Measurements from ENCODE around the gene PHLDB1. TPM values are rescaled to one million over a fixed set of nuclear protein-coding genes. Genes with fewer than 3 reads are reported as not detected.

PHLDB1 gene
- polyA plus RNA-seq, 1 experiment, result 83.0 TPM

DNA sequence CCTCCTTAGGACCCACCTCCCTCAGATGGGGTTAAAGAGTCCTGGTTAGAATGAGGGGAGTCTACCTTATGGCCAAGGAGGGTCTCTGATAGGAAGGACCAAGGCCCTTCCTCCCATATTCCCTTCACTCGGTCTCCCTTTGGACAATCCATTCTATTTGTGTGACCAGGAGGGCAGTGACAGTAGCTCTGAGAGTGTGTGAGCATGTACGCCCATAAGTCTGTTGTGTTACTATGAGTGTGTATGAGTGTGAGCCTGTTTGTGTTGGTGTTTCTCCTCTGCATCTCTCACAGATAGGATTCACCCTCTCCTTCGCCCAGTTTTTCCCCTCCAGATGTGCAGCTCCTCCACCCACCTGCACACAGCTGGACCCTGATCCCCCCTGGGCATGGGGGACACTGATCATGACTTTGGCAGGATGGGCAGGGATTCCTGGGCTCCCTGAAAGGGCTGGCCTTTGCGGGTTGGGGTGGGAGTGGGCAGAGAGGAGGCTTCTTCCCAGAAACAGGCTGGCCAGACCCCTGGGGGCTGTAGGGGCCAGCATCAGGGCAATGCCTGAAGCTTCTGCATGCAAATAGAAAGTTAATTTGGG lies 14.5 kb downstream of the PHLDB1 start:
- H3K9me3 ChIP-seq (ENCODE audit: control insufficient read depth, insufficient read depth, low read length), result no peaks in the 10 kb centered on the region; the same call in 1 of the 2 replicates
- CTCF ChIA-PET, result no interaction called here

DNA sequence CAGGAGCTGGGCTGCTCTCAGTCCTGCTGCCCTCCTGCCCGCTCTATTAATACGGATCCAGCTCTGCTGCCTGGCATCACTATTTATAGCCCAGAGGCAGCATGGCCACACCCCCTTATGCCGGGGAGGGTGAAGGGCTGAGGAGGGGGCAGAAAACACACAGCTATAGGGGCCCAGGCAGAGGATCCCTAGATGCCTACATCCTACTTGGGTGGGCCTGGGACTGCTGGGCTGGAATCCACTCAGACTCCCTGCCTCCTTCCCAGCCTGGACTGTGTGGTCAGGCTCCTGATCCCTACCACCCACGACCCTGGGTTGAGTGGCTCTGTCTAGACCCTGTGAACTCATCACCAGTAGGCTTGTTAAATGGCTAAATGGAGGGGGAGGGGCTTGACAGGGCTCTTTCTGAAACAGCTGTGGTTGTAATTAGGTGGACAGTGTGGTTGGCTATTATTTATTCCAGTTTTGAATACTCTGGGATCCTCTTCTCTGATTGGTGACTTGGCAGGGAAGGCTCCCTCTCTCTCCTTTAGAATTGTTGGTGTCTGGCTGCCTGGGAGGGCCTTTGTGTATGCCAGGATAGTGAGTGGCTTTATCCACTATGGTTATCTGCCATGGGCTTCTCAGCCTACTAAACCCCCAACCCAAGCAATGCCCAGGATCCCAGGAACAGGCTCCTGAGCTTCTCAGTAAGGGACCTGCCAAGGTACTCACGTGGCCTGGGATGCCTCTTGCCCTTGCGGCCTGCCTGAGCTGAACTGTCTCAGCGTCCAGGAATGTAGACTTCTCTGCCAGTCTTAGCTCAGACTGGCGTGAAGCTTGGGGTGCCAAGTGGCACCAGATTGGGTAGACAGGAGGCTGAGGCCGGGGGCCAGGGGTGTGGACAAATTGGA lies 15.2 kb downstream of the PHLDB1 start:
- POLR2A ChIA-PET, result interaction anchor here (0.6 to 7.8 kb wide), 8 partner anchors 12 to 50 kb away, joined by 3 to 140 read pairs (median 4); partner anchors contain the start of genes ARCN1 and PHLDB1
- Histone ChIP-seq H3K27ac (ENCODE audit: low read depth, low read length) (peak overlapping the region; percentile 75), H3K27me3 (ENCODE audit: control insufficient read depth, insufficient read depth, low read length) (no peaks in the 10 kb centered on the region), H3K9me3 (ENCODE audit: control insufficient read depth, insufficient read depth, low read length) (no peaks in the 10 kb centered on the region; the same call in 1 of the 2 replicates), H3K4me3 (ENCODE audit: low read depth, low read length) (peak overlapping the region; percentile 85)
- CTCF ChIA-PET, result interaction anchor here (0.6 kb wide), 1 partner anchor 464 kb away, joined by 10 read pairs; no protein-coding TSS in a partner anchor
- TF ChIP-seq, protein P1, sequence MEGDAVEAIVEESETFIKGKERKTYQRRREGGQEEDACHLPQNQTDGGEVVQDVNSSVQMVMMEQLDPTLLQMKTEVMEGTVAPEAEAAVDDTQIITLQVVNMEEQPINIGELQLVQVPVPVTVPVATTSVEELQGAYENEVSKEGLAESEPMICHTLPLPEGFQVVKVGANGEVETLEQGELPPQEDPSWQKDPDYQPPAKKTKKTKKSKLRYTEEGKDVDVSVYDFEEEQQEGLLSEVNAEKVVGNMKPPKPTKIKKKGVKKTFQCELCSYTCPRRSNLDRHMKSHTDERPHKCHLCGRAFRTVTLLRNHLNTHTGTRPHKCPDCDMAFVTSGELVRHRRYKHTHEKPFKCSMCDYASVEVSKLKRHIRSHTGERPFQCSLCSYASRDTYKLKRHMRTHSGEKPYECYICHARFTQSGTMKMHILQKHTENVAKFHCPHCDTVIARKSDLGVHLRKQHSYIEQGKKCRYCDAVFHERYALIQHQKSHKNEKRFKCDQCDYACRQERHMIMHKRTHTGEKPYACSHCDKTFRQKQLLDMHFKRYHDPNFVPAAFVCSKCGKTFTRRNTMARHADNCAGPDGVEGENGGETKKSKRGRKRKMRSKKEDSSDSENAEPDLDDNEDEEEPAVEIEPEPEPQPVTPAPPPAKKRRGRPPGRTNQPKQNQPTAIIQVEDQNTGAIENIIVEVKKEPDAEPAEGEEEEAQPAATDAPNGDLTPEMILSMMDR (IDR thresholded peaks at IDR 0.05; ENCODE audit: low read depth, low read length), result no peak
- no peak for DNase-seq (ENCODE audit: low read depth, low spot score)

More for the DNA sequence above, 14.5 kb downstream of the PHLDB1 start:
- TF ChIP-seq, protein P1 (IDR thresholded peaks at IDR 0.05; ENCODE audit: low read depth, low read length), result no peak
- H3K27me3 ChIP-seq (ENCODE audit: control insufficient read depth, insufficient read depth, low read length), result no peaks in the 10 kb centered on the region
- peak overlapping the region; percentile 85 for H3K4me3 ChIP-seq (ENCODE audit: low read depth, low read length)
- peak overlapping the region; percentile 75 for H3K27ac ChIP-seq (ENCODE audit: low read depth, low read length)
- no peak for DNase-seq (ENCODE audit: low read depth, low spot score)
- POLR2A ChIA-PET, result interaction anchor here (0.5 to 7.8 kb wide), 7 partner anchors 12 to 83 kb away, joined by 3 to 140 read pairs (median 4); partner anchors contain the start of genes ARCN1 and PHLDB1

DNA sequence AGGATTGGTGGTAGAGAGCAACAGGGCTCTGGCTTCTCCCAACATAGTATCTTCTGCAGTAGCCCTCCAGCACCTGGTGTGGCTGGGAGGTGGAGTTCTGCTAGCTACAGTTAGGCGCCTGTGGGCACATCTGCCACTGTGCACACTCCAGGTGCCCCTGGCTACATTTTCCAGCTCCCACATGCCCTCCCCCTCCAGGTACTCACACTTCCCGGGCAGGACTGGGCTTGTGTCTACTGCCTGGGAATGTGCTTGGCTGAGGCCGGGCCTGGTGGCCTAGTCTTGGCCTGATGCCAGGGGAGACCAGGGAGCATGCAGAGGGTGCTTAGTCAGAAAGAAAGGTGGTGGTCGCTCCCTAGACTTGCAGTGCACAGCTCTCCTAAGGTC lies 15.8 kb downstream of the PHLDB1 start:
- ChIA-PET POLR2A (interaction anchor here (6.2 to 7.8 kb wide), 2 partner anchors 11 to 16 kb away, joined by 54 to 140 read pairs; partner anchors contain the start of gene PHLDB1), CTCF (interaction anchor here (0.6 kb wide), 1 partner anchor 464 kb away, joined by 10 read pairs; no protein-coding TSS in a partner anchor)
- no peaks in the 10 kb centered on the region for H3K27me3 ChIP-seq (ENCODE audit: control insufficient read depth, insufficient read depth, low read length)
- H3K4me3 ChIP-seq (ENCODE audit: low read depth, low read length), result peak overlapping the region; percentile 85
- DNase-seq (ENCODE audit: low read depth, low spot score), result no peak
- TF ChIP-seq, protein P1 (IDR thresholded peaks at IDR 0.05; ENCODE audit: low read depth, low read length), result no peak
- H3K27ac ChIP-seq (ENCODE audit: low read depth, low read length), result peak overlapping the region; percentile 75
- H3K9me3 ChIP-seq (ENCODE audit: control insufficient read depth, insufficient read depth, low read length), result no peaks in the 10 kb centered on the region; the same call in 1 of the 2 replicates

DNA sequence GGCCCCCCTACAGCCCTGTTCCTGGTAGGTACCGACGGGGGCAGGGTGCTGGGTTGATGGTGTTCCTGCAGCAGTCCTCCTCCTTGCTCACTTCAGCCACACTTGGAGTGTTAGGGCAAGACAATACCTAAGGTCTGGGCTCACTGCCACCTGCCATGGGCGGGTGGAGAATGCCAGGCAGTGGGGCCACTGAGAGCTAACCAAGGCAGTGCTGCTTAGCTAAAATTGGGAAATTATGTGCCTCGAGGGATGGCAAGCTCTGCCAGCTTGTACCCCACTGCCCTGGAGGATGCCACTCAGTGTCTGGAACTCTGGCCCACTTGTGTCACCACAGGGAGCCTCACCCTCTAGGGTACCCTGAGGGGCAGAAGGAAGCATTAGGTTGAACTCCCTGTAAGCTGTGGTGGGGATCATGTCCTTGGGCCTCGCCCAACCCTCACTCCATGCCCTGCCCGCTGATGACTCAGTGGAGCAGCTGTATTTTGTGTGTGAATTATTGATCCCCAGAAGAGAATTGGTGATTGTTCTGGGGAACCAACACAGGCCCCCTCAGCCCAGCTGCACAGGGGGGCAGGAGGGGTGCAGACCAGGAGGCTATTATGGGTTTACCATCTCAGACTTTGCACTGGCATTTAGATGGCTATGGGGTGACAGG lies 17.7 kb downstream of the PHLDB1 start:
- Histone ChIP-seq H3K27me3 (ENCODE audit: control insufficient read depth, insufficient read depth, low read length) (no peaks in the 10 kb centered on the region), H3K4me3 (ENCODE audit: low read depth, low read length) (no peak overlapping the region), H3K9me3 (ENCODE audit: control insufficient read depth, insufficient read depth, low read length) (no peaks in the 10 kb centered on the region; the same call in 1 of the 2 replicates), H3K27ac (ENCODE audit: low read depth, low read length) (no peak overlapping the region)
- ChIA-PET POLR2A (interaction anchor here (0.6 to 0.9 kb wide), 2 partner anchors 10 to 31 kb away, joined by 3 to 6 read pairs; no protein-coding TSS in a partner anchor), CTCF (no interaction called here)
- TF ChIP-seq, protein P1 (IDR thresholded peaks at IDR 0.05; ENCODE audit: low read depth, low read length), result no peak
- no peak for DNase-seq (ENCODE audit: low read depth, low spot score)

Measured in AG04450 (cell line).